Esophagus squamous epithelium (tissue), 4 donors: ENCODE results near the gene AIP.

Experiments
- POLR2A ChIP-seq, 4 donors: fragments of 450-650 bp; IDR thresholded peaks; one replicate each; pipeline ENCODE4 v1.6.1; 2017; ENCODE audit warnings: antibody characterized with exemption in 4 of 4, mild to moderate bottlenecking in 4 of 4, moderate library complexity in 3 of 4
- TF ChIP-seq, protein P1 (sequence below), 6 experiments: fragments of 450-650 bp in 4 of 6; fragments of 200-600 bp in 2 of 6; sonication (generic) in 2 of 6; IDR thresholded peaks; one replicate each; pipeline ENCODE4 v1.5.1; 2016 to 2019; ENCODE audit warnings: antibody characterized with exemption in 6 of 6, mild to moderate bottlenecking in 4 of 6, moderate library complexity in 4 of 6

DNA sequence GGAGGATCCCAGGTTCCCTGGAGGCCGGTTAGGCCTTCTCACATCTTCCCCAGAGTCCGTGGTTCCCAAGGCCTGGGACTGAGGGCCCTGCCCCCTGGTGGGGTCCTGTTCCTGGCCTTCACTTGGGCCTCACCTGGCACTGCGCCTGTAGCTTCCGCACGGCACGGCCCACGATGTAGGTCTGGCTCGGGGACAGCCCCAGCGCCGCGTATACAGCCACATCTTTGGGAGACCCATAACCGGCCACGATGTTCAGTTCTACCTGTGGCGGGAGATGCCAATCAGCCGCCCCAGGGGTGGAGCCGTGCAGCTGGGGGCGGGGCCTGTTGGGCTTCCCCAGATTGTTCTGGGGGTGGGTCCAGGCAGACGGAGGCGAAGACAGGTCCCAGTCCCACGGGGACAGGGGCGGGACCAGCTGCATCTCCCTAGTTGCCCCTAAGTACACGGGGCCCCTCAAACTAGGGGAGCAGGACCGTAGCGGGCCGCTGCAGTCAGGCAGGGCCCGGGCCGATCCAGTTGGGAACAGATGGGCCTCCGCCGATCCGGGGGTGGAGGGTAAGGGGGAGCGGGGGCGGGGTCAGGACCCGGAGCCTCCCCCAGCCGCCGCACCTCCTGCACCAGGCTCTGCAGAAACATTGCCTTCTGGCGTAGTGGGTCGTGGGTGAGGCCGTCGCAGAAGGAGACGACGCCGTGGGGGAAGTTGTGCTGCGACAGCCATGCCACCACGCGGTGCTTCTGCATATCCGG, 10.1 kb downstream of the AIP start:
- no peak for TF ChIP-seq POLR2A (IDR thresholded peaks at IDR 0.05)
- TF ChIP-seq, protein P1, sequence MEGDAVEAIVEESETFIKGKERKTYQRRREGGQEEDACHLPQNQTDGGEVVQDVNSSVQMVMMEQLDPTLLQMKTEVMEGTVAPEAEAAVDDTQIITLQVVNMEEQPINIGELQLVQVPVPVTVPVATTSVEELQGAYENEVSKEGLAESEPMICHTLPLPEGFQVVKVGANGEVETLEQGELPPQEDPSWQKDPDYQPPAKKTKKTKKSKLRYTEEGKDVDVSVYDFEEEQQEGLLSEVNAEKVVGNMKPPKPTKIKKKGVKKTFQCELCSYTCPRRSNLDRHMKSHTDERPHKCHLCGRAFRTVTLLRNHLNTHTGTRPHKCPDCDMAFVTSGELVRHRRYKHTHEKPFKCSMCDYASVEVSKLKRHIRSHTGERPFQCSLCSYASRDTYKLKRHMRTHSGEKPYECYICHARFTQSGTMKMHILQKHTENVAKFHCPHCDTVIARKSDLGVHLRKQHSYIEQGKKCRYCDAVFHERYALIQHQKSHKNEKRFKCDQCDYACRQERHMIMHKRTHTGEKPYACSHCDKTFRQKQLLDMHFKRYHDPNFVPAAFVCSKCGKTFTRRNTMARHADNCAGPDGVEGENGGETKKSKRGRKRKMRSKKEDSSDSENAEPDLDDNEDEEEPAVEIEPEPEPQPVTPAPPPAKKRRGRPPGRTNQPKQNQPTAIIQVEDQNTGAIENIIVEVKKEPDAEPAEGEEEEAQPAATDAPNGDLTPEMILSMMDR (IDR thresholded peaks at IDR 0.05), result no peak
